NCI-H2227 (cell line): ENCODE results near the gene CHCHD10.
A peak's percentile ranks its signal among the peaks of the same experiment; 100 is the strongest.

ENCODE experiments used
- DNase-seq: peaks from one replicate; lab custom pipeline; 2025; ENCODE audit not compliant: unreplicated experiment; lab: John Stamatoyannopoulos, UW

Gene CHCHD10

DNA sequence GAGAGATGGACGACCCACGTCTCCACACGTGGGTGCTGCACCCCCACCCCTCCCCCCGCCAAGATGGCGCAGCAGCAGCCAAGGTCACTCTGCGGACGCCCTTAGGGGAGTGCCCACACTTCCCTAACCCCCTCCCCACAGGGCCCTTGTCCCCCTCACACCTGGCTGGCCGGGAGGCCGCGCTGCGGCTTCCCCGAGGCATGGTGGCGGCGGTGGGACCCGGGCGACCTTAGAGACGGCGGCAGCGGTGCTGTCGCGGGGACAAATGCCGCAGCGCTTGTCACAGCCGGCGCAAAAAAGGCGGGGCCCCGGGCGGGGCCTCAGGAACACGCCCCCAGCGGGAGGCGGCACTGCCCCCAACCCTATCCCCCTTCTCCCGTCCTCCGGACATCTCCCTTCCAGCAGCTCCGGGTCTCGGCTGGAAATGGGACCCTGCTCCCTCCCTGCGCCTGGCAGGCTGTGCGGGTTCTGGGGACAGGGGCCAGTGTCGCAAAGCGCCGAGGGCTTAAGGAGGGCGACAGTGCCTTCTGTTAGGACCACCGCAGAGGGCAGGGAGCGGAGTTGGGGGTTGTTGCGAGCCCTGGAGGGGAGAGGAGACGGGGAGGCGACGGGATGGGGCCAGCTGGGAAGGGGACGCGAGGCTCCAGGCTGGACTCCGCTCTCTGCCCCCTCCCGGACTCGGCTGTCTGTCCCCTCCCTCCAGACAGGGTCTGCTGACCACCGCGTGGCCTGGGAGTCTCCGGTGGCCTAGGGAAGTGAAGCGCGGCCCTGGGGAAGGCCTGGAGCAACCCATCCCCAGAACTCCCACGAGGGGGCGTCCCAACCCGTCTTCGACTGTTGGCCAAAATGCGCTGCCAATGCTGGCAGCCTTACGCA lies at the start of gene CHCHD10:
TSS of gene CHCHD10 (minus strand) at position 300 of the 876 bp plus-strand sequence. CDS start at position 202, 98 bp downstream.
- DNase-seq, result peak; percentile 81

DNA sequence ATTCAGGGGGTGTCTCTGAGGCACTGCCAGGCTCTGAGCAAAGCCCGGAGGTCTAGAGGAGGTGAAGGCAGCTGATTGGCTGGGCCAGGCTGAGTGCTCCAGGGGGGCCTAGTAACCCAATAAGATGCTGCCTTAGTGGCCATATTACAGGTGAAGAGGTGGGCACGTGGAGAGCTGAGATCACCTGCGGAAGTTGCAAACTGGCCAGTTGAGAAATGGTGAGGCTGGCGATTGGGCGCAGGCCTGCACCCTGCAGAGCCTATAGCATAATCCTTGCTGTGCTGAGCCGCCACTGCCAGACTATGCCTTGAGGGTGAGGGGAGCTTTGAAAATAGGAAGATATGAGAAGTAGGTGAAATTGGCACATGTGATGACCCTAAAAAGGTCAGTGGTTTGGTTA lies 49.4 kb upstream of the CHCHD10 start:
- DNase-seq, result no peak

DNA sequence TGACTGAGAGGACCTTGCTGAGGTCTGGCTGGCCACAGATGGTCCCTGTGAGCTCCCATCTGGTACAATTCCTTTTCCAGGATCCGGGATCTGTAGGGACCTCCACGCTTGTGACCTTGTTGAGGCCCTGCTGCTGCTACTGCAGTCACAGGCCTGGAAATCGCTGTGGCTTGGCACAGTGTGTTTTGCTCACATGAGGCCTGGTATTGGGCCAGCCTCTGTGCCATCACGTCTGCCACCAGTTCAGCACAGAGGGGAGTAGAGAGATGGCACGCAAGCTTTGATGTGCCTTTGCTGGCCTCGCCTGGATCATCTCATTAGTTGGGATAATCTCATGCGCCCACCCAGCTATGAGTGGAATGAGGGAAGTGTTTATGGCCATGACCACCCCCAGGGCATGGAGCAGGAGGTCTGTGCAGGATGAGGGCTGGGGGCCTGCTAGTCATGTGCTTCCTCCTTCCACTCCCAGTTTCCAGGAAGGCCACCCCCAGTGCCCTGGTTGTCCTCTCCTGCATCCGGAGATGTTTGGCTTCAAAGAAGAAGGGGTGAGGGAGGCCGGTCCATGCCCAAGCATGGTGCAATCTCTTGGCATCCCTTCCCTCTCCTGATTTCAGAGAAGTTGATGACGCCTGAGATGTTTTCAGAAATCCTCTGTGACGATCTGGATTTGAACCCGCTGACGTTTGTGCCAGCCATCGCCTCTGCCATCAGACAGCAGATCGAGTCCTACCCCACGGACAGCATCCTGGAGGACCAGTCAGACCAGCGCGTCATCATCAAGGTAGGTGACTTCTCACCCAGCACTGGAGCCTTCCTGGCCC lies 48.6 kb upstream of the CHCHD10 start:
- no peak for DNase-seq

DNA sequence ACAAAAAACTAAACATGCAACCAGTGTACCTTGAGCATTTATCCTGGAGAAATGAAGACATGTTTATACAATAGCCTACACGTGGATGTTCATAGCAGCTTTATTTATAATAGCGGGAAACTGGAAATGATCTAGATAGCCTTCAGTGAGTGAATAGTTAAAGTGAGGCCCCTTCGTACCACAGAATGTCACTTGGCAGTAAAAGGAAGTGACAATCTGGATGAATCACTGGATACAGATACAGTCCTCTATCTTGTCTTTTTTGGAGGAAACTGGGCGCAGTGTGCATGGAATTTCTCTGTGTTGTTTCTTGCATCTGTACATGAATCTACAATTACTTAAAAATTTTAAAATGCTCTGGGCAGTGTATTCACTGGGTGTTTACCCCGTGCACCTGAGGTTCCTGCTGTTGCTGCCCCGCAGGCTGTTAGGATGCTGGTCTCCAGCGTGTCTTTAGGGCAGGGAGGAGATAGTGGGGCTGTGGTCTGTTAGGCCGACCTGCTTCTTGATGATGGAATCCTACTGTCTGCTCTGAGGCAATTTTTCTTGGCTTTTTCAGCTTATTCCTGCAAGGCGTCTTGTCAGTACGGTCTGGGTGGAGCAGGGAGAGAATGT lies 47.9 kb upstream of the CHCHD10 start:
- DNase-seq, result no peak

DNA sequence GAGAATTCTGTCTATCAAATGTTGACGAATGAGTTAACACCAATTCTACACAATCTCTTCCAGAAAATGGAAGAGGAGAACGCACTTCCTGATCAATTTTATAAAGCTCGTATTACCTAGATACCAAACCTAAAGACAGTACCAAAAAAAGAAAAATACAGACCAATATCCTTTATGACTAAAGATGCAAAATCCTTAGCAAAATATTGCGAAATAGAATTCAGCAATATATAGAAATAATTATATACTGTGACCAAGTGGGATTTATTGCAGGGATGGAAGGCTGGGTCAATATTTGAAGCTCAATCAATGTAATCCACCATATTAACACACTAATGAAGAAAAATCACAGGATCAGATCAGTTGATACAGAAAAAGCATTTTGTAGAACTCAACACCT lies 44.6 kb upstream of the CHCHD10 start:
- DNase-seq, result no peak

DNA sequence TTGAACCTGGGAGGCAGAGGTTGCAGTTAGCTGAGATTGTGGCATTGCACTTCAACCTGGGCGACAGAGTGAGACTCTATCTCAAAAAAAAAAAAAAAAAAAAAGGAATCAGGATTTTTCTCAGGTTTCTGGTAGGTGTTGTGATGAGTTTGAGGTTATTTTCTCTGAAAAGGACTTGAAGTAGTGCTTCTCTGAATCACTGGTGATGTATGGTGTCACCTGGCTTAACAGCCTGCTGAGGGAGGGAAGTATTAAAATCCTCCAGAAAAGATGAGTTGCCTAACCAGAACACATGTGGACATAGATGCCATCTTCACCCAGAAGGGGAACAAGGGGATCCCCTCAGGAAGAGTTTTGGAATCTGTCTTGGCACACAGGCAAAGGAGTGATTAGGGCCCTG lies 39.1 kb upstream of the CHCHD10 start:
- no peak for DNase-seq

DNA sequence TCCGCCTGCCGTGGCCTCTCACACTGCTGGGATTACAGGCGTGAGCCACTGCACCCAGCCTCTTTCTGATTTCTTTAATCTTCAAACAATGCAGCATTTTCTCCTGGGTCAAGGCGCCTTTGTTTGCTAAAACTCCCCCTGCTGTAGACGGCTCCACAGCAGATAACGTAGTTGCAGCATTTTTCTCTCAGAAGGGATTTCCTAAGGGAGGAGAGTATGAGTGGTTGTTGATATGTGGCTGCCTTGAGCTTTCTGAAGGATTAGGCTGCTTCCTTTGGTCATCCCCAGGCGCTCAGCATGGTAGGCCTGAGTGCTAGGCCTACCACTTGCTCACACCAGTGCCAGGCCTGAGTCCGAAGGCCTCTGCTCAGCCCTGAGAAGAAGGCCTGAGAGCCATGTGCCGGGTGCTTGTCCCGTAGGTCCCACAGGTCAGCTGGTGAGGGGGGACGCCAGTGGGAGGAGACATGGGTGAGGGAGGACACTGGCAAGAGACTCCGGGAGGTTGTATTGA lies 37.1 kb upstream of the CHCHD10 start:
- no peak for DNase-seq

DNA sequence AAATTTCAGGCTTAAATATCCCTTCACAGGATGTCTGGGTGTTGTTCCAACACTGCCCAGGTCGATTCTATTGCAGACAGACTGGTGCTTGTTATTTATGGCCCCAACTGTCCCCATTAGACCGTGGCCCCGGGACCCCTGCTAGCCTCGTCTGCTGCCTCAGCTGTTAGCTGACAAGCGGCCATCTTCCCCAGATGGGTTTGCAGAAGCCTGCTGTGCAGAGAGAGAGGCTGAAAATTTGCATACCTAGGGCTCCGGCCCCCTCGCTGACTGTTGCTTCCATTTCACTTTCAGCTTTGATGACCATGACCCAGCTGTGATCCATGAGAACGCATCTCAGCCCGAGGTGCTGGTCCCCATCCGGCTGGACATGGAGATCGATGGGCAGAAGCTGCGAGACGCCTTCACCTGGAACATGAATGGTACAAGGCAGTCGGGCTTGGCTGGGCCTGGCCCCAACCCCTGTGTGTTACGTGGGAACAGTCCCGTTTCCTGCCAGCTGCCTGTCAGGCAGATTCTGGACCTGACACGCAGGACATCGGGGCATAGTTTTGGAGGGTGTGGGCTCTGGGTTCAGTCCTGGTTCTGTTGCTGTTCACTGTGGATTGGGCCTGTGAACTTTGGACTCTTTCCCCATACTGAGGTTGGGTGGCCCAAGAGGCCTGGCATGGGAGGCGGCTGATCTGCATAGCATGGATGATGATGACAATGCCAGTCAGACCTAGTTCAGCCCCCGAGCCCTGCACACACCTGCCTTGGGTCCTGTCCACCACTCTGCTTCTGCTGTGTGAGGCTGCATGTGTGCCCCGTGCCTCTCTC lies 35.4 kb upstream of the CHCHD10 start:
- no peak for DNase-seq

DNA sequence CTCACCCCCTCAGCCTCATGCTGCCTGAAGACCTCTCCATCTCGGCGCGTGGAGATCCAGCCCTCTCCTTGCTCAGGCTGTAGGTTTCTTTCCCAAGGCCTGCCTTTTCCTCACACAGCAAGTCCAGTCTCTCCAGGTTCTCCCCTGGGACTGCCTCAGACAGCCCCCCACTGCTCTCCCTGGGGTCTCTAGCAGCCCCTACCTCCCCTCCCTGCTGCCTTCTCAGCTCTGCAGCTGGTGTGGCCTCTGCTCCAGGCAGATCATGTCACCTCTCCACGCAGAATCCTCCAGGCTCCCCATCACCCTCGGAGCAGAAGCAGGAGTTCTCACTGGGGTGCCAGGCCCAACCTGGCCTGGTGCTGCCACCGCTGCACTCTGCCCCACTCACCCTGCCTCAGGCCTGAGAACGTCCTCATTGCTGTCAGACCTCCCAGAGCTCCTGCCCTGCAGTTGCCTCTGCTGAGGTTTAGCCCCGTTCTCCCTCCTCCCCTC lies 34.2 kb upstream of the CHCHD10 start:
- DNase-seq, result no peak

DNA sequence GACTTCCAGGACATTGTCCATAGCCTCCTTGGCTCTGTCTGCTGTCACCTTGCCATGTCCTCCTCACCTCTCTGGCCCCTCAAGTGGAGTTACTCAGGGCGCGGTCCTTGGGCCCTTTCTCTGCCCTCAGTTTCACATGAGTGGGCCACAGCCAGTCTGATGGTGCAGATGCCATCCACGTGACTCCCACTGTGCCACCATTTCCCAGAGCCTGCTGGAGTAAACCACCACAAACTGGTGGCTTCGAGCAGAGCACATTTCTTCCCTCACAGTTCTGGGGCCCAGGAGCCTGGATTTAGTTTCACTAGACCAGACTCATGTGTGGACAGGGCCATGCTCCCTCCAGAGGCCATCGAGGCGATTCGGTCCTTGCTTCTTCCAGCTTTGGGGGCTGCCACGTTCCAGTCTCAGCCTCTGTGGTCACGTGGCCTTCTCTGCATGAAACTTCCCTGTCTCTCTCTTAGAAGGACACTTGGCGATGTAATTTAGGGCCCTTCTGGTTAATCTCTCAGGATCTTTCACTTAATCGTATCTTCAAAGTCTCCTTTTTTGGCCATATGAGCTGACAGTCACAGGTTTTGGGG lies 33.6 kb upstream of the CHCHD10 start:
- DNase-seq, result no peak

DNA sequence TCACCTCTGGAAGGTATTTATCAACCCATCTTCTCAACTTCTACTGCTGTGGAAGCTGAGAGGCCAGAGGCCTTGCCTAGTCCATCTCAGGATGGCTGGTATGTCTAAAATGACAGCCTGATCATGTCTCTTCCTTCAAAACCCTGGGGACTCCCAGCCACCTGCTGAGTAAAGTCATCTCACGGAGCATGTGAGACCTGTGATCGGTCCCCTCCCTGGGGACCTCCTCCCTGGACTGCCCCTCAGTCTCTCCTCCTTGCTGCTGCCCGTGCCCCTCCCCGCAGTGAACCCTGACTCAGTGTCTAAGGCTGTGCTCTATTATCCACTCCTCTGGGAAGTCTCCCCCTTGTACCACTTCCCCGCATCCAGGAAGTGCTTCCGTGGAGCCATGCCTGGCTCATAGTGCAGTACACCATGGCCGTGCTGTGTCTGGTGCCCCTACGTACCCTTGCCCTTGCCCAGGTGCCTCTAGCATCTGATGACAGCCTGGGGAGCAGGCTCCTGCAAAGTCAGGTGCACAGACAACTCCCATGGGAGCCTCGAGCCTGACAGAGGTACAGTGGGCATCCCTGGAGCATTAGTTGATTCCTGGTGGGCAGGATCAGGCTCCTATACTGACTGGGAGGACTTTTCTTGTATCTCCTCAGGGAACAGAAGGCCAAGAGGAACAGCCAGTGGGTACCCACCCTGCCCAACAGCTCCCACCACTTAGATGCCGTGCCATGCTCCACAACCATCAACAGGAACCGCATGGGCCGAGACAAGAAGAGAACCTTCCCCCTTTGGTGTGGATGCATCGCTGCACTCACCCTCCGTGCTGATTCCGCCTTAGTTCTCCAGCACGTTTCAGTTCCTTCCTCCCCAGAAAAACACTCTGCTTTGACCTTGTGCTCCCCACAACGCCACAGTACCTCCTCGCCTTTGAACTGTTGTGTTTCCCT lies 32.8 kb upstream of the CHCHD10 start:
- no peak for DNase-seq

DNA sequence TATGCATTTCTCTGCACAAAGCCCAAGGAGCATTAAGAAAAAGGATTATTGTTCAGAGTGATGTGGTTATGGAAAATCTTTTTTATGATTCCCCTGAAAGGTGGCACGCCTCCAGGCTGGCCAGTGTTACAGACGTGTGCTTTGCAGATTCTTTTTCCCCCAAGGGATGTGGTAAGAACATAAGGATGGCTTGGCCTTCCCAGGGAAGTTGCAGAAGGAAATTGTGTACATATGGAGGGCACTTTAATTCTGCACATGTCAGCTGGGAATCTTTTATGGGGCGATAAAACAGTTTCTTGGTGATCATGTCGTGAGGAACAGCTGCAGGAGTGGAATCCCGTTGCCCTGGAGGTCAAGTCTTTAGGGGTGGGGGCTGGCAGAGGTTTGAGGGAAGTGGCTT lies 28.7 kb upstream of the CHCHD10 start:
- no peak for DNase-seq

DNA sequence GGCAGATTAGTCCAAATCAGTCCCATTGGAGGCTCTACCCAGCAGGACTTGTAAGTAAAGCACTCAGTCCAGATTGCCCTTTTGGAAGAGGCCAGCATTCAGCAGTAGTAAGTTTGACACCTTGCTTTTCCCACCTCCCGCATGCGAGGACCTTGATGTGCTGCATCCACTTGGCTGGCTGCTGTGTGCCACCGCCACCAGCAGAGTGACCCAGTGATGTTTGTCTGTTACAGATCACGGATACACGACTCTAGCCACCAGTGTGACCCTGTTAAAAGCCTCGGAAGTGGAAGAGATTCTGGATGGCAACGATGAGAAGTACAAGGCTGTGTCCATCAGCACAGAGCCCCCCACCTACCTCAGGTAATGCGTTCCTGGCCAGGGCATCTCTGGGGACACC lies 25.6 kb upstream of the CHCHD10 start:
- no peak for DNase-seq

DNA sequence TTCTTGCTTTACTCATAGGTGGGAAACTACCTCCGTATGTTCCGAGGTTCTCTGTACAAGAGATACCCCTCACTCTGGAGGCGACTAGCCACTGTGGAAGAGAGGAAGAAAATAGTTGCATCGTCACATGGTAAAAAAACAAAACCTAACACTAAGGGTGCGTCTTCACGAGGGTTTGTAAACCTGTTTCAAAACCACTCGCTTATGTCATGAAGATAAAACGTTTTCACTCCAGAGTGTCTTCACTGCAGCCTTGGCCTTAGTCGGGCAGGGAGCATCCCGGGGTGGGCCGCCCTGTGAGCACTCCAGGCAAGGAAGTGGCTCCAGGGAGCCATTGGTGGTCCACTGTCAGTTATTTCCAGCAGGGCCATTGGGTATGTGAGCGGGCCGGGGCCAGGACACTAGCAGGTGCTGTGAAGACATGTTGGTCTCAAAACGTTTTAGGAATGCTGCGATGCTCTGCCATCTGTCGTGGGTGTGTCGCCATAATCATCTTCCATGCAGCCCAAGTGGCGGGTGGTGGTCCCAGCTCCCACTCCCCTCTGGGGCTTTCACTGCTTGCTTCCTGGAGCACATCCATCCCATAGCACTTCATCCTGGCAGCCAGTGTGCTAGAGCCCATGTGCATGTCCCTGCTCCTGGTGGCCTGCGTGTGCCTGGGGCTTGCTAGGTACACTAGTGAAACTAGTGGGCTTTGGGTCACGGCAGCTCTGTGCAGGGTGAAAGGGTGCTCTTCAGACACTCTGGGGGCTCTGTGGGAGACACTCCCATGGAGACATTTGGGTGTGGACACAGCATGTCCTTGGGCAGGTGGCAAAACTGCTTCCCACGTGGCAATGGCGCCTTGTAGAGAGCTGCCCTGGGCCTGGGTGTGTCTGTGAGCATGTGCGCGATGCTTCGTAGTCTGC lies 24.2 kb upstream of the CHCHD10 start:
- no peak for DNase-seq

DNA sequence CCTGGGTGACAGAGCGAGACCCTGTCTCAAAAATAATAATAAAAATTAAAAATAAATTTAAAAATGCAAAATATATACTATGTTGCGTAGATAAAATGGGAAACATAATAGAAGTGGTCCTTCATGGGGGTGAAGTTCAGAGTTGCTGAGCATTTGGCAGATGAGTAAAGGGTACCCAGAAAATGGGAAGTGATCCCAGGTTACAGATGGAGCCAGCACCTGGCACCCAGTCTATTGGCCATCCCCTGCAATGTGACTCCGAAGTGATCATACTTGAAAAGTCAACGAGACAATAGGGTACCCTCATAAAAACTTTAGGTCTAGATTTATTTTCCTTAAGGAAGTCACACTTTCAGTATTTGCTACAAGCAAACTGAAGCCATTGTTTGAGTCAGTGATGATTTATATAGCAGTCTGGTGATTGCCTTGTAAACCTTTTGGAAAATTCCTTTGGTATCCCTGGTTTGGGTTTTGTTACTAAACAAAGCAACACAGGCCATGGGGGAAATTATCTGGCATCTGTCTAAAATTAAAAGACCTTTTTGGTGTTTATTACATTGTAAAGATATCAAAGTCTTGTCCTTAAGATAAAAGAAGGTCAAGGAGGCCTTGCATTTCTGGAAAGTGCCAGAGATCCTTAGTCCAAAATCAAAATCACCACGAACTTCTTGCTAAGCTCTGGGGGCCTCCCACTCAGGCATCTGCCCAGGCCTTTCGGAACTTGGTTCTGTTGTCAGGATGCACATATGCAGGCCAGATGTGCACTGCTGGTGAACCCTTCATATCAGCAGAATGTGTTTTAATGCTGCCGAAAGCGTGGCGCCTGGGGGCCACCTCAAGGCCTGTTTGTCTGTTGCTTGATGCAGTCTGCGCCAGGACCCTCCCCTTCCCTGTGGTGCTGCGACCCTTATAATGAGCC lies 23.3 kb upstream of the CHCHD10 start:
- no peak for DNase-seq

DNA sequence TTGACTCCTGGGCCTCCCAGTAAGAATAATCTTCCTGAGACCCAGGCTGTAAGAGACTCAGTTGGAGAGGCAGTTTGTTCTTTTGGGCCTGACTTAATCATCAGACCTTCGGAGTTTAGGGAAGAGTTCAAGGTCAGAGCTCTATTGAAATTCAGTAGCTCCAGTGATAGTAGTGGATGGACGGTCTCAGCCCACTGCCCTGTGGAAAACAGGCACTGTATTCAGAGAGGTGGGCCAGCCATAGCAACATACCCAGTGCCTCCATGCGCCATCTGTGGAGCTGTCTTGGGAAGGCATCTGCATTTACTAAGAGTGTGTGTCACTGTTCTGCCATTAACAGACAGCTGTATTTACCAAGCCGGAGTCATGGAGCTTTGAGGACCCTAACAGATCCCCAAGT lies 21.9 kb upstream of the CHCHD10 start:
- peak; percentile 39 for DNase-seq

DNA sequence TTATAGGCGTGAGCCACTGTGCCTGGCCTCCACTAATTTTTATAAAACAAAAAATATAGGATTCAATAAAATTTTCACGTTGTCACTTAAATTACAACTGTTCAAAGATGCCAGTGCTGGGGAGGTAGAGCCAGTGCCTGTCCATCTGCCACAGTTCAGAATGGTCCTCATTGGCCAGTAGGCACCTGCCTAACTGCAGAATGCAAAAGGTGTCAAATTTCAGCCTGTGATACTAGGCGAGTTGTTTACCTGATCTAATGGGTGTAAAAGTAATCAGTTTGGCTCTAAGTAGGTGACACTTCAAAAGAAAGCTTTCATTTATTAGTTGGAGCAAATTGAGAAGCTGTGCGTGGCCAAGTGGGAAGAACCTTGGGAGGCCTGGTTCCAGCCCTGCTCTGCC lies 21.3 kb upstream of the CHCHD10 start:
- no peak for DNase-seq
